GM21529 (cell line): ENCODE results near the gene AGR2.
"Not testable (repeated sequence)": the region's sequence is repeated elsewhere in the genome, so short reads cannot be mapped to it uniquely, and the experiment has no call there.

Experiments
- ATAC-seq: cut with Tn5 transposase; IDR thresholded peaks from one replicate; pipeline ENCODE4 v1.9.1; 2021; ENCODE audit not compliant: unreplicated experiment

Gene AGR2

DNA sequence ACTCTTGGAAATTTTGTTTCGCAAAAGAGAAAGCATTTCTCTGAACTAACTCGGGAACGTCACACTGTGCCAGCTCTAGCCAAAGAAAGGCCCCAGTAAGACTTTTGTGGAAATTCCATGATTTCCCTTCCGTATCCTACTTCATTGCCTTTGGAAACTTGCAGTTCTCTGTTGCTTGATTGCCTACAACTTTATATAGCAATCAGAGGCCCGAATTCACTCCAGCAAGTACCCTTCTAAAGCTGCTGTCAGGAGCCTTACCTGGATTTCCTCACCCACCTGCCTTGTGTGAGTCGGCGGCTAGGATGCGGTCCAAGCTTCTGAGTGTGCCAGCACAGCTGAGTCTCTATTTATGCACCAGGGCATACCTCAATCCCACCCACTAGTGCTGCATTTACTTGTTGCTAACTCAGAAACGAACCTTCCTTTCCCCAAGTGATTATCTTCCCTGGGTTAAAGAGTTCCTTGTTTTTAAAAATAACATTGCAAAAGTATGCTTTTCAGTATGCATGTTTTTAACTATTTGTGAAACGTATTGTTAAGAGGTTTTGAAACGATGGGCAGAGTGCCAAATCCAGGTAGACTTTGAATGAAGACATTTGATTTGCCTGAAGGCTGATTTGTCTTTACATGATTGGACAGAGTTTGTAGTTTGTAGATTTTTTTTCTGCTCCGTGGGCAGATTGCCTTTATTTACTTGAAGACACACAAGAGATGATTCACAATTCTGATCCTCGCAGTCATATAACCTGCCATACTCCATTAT is at the start of gene AGR2:
Gene AGR2 (minus strand): TSS at position 326 of the 766 bp plus-strand sequence. CDS start 3,203 bp downstream, outside the sequence.
- ATAC-seq = no peak

GRCh38 chr7:16853189-16853588 is 48.4 kb upstream of the AGR2 start:
- not testable (repeated sequence) for ATAC-seq

DNA sequence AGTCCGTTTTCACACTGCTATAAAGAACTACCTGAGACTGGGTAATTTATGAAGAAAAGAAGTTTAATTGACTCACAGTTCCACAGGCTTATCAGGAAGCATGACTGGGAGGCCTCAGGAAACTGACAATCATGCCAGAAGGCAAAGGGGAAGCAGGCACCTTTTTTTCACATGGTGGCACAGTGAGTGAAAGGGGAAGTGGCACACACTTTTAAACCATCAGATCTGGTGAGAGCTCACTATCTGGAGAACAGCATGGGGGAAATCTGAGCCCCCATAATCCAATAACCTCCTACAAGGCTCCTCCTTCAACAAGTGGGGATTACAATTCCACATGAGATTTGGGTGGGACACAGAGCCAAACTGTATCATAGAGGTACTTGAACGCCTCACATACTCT is 47.0 kb upstream of the AGR2 start:
- ATAC-seq = no peak

DNA sequence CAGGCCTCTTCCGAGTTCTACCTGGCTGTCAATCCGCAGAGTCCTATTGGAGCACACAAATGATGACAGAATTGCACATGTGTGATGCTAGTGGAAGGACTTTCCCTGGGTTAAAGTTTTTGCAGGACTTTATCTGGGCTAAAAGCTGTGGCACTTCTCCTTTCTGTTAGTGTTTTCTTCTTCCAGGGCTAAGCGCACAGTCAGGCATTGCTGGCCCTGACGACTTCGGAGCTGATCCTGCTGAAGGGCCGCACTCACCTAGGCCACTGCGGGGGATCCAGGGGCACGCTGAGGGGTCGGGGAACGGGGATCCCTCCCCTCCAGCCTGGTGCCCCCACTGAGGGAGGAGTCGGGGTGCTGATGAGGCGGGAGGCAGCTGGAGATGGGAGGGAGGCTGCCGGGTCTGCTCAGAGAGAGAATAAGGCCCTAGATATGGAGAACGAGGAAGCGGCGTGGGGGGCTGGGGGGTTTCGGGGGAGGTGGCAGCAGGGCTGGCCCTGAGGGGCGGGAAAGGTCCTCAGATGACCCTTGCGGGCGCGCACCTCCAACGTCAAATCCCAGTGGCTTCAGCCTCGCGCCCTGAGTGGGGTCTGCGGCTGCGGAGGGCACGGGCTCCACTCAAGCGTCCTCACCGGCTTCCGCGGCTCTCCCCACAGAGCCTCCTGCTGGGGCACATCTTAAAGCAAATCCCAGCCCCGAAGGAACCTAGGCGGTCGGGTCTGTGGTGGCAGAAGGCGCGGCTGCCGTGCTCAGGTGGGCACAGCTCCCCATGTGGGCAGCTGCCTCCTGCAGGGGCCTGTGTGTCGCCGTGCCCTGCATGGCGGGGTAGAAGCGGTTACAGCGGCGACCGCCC is 46.0 kb upstream of the AGR2 start:
- ATAC-seq = no peak

DNA sequence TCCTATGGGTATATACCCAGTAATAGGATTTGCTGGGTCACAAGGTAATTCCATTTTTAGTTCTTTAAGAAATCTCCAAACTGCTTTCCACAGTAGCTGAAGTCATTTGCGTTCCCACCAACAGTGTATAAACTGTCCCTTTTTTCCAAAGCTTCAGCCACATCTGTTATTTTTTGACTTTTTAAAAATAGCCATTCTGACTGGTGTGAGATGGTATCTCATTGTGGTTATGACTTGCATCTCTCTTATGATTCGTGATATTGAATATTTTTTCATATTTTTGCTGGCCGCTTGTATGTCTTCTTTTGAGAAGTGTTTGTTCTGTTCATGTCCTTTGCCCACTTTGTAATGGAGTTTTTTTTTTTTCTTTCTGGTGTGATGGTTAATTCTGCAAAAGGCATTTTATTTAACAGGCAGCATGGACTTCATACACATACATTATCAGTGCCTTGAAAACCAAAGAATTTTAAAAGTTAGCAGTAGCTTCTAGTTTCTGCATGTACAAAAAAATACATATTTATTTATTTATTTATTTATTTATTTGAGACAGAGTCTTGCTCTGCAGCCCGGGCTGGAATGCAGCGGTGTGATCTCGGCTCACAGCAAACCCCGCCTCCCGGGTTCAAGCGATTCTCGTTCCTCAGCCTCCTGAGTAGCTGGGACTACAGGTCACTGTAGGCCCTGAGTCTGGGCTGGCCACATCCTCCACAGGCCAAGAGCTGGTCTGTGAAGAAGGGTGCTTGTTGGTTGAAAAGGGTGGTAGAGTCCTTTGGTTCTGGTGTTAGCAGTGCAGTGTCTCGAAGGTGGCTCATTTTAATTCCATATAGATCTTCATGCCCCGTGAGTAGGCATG is 44.7 kb upstream of the AGR2 start:
- no peak for ATAC-seq

DNA sequence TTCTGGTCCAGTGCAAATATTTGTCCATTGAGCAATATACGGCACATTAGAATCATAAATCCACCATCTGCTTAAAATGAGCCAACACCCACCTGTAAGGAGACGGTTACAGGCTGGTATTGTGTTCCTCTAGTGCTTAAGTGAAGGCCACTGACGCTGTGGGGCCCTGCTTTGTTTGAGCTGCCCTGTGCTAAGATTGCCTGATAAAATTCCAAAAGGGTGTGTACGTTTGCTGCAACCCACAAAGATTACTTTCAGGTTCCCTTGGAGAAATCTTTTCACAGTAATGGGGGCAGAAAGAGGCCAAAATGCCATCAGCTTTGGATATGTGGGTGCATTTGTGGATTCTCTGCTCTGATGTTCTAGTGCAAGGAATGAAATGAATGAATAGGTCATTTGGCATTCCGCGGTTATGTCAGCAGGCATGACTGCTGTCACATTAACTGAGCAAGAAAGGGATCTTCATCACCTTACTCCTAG is 42.6 kb upstream of the AGR2 start:
- no peak for ATAC-seq

GRCh38 chr7:16846601-16847165 is 41.9 kb upstream of the AGR2 start:
- no peak for ATAC-seq

- ATAC-seq = no peak
Measured at GRCh38 chr7:16845746-16846145, 40.9 kb upstream of the AGR2 start.

DNA sequence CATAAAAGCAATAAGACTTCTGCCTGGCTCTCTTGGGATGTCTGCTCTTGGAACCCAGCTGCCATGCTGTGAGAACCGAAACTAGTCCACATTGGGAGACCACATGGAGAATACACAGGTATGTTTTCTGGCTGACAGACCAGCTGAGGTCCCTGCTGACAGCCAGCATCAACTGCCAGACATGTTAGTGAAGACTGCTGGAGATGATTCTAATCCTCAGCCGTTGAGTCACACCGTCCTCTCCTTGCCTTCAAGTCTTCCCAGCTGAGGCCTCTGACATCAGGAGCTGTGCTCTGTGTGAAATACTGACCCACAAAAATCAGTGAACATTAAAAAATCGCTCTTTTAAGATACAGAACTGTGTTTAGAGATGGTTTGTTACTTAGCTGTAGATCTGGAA is 36.9 kb upstream of the AGR2 start:
- no peak for ATAC-seq

GRCh38 chr7:16840094-16840493 is 35.3 kb upstream of the AGR2 start:
- no peak for ATAC-seq

DNA sequence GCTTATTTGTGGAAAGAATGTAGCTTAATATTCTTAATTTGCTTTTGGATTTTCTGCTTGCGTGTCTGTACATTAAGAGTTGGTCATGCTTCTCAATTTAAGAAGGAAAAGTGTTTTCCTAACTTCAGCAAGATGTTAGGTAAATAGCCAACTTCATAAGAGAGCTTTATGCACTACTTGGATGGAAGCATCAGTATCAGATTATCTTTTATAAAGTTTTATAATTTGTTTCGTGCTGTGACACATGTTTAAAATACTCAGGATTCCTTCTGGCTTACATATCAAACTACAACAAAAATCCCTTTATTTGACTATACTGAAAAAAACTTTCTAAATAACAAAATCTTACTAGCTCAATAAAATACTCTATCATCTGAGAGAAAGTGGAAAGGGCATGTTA is 34.8 kb upstream of the AGR2 start:
- ATAC-seq = no peak

DNA sequence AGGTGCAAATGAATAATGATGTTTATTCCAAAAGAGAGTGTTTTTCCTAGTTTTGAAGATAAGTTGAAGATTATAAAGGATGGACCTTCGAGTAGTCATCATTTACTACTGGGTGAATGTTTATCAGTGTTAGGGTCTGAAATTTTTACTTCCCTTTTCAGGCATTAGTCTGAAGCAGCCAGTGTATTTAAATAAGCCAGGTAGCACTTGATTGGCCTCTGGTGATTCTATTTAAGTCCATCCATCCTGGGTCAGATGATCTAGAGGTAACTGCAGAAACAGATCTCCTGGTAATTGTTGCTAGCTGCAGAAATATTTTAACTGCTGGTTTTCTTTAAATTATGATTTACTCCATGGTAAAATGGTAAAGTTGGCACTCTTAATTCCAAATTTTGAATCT is 34.1 kb upstream of the AGR2 start:
- no peak for ATAC-seq

DNA sequence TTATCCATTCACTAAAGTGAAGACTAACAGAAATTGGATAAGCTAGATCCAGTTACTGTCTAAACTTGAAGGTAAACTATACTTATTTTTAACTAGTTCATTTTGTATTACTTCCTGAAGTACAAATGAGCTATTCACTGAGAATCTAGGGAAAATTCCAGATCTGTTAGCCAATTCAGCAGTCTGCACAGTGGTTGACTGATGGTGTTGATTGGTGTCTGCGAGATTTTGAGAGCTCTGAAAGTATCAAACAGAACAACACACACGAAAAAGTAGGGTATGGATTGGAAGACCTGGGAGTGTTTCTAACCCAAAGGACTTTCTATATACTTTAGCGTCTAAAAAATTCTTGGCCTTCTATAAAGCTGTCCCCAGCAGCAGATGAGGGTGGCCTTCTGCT is 33.6 kb upstream of the AGR2 start:
- ATAC-seq = no peak

- no peak for ATAC-seq
Measured at GRCh38 chr7:16836481-16836880, 31.7 kb upstream of the AGR2 start.

GRCh38 chr7:16833373-16833772 is 28.6 kb upstream of the AGR2 start:
- no peak for ATAC-seq

DNA sequence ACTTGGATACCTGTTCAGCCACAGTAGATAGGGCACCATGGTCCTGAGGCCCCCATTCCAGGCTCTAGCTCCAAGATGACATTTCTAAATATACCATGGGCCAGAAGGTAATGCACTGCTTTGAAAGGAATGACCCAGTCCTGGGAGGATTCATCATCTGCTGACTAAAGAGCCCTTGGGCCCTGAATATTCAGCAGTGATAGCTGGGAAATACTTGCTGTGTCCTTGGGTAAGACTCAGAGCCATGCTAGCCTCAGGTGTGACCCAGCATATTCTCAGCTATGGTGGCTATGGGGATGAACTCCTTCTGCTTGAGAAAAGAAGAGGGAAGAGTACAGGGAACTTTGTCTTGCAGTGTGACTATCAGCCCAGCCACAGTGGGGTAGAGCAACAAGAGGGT is 21.3 kb upstream of the AGR2 start:
- no peak for ATAC-seq

DNA sequence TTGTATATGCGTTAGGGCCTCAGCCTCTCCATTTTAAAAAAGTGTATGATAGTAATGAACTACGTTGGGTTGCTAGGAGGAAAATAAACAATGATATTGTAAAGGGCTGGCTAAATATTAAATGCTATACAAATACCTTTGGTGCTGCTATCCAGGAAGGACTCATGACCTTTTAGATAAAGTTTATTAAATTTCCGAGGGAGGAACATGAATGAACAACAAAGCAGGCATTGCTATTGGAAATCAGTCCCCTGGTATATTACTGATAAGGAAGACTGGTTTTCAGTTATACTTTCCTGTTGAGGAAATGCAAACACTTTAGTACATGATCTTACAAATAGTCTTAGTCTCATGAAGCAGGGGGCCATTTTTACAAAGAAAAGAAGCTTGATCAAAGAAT is 17.2 kb upstream of the AGR2 start:
- ATAC-seq = no peak

GRCh38 chr7:16818732-16819131 is 13.9 kb upstream of the AGR2 start:
- no peak for ATAC-seq

DNA sequence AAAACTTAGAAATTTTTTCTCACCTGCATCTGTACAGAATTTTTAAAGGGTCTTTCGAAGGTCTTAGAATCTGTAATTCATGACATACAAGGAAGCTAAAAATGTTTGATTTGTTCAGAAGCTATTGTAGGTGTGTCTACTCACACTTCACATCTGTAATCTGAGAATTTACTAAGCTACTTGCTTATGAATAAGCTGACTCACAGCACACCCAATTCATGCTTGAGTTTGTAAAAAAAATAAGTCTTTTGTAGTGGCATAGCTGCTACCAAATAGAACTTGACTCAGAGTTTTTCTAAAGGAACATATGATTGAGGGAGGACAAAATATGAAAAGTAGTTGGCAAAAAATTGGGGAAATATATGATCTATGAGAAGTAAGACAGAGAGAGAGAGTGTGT is 12.7 kb upstream of the AGR2 start:
- no peak for ATAC-seq

GRCh38 chr7:16816824-16817223 is 12.0 kb upstream of the AGR2 start:
- ATAC-seq = no peak

GRCh38 chr7:16815001-16815400 is 10.2 kb upstream of the AGR2 start:
- no peak for ATAC-seq
